Mesenteric fat pad (tissue), 1 donor: Measurements from ENCODE around the gene ALDOB. TPM values are rescaled to one million over a fixed set of nuclear protein-coding genes. Genes with fewer than 3 reads are reported as not detected.

ENCODE experiments used
- DNase-seq: peaks from one replicate; pipeline ENCODE4 v3.0.0-alpha.2; 2020; ENCODE audit warnings: low spot score
- long read RNA-seq: library from polyadenylated mRNA; unstranded; transcript quantifications from one replicate; pipeline ENCODE4 v2.0.0, GENCODE V29; 2020
- total RNA-seq: library from RNA; stranded (reverse); fragmentation: NEBNext Ultra II Directional; extraction: Animal tissue kit (Norgen Biotek cat#: 25700); gene quantifications from one replicate; pipeline ENCODE4 v1.2.1, GENCODE V29; 2021
- donor health status: DM: yes; HTN: yes; CAD: no.

The ALDOB gene
- 4.7 TPM for total RNA-seq
- long read RNA-seq, partial matches to known transcripts: 0 of 3 reads
- long read RNA-seq, other reads (novel, unspliced or antisense): 0 of 3 reads

DNA sequence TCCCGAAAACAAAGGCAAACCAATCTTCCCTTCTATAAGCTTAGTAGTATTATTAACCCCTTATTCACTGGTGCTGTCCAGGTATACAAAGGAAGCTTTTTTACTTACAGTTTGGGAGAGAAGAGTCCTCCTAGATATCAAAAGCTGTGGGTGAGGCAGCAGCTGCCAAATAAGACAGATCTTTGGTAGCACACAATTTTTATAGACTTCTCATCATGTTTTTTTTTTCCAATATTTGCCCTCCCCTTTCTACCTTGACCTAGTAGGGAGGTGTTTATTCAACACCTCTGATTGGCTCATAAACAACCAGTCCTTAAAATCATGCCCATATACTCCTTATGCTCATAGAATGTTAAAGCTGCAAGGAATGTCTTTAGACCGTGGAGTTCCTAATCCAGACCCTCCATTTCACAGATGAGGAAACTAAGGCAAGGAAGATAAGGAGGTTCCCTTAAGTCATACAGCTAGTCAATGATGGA lies at the start of gene ALDOB:
Gene ALDOB, minus strand, starts transcription at position 174 of the 479 bp plus-strand sequence. CDS start 4,887 bp downstream, outside the sequence.
- DNase-seq: no peak

DNA sequence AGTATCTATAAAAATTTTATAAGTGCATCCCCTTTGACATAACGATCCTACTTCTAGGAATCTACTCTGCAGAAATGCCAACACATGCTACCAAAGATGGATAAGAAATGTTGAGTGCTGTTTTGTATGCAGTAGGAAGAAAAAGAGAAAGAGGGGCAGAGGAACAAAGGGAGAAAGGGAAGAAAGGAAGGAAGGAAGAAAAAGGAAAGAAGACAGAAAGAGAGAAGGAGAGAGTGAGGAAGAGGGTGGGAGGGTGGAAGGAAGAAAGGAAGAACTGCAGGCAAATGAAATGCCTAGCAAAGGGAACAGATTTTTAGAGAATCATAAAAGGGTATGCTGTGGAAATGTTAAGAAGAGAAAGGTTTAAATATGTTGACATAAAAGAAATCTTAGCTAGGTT lies 48.5 kb upstream of the ALDOB start:
- no peak for DNase-seq

DNA sequence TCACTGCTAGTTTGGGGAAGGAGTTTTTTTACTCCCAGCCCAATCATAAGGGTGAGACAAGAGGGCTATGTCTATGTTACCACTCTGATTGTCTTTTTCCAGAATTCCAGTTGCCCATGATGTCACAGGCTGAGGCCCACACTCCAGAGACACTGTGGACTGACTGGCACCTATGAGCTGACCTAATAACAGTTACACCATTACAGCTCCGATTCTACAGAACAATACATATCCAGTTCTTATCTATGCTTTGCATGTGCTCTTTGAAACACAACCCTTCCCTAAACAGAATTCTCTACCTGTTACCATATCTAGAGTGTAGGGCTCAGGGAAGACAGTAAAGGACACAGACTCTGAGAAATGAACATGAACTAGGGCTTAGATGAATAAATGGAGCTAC lies 45.7 kb upstream of the ALDOB start:
- DNase-seq: no peak

DNA sequence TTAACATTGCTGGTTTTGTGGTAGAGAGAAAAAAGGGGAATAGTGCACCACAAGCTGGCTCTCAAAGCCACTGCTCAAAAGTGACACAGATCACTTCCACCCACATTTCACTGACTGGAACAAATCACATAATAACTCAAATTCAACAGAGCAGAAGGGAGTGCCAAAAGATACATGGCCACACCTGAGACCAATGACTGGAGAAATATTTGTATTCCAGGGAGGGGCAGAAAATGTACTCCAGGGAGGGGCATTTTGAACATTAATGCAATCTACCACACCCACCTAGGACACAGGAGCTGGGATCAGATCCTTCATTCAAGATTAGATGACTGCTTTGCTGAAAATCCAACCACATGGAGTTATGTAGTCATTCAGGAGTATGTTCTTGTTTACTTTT lies 44.8 kb upstream of the ALDOB start:
- no peak for DNase-seq

DNA sequence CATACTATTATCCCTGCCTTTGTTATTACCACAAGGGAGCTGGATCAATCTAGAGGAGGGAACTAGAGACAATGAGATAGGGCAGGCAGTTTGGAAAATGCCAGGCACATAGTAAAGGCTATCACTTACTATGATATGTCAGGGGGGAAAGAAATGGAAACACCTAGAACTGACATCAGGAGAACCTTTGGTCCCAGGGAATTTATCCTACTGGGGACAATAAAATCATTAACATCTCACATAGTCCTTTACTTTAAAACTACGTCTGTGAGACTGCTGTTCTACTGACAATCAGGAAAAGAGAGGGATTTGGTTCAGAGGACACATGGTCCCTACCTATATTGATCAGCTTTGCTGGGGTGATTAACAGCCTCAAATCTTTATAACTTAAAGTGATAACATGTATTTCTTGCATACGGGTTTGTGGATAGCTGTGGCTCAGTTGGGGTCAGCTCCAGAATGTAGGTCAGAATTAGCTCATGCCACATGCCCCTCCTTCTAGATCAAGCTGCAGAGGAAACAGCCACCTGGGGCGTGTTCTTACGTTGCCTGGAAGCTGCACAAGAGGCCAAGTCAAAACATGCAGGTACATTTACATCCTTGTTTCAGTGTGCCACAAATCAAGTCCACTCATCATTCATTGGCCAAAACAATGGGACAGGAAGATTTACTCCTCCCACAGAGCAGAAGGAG lies 43.9 kb upstream of the ALDOB start:
- DNase-seq: no peak

DNA sequence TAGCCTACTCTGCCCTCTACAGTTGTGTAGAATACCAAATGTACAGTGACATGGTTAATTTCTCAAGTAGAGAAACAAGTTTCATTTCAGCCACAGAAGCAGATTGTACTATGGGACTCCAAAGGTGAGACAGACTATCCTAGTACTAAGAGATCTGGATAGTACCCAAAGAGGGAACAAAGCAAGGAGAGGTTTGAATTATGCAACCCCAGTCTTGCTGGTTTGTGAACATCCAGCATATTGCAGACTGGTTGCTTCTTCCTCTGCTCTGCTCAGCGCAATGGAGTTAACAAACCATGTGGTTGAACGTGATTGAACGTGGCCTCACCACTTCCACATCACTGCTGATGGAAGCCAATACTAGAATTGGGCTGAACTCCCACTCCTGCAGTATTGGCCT lies 43.3 kb upstream of the ALDOB start:
- no peak for DNase-seq

DNA sequence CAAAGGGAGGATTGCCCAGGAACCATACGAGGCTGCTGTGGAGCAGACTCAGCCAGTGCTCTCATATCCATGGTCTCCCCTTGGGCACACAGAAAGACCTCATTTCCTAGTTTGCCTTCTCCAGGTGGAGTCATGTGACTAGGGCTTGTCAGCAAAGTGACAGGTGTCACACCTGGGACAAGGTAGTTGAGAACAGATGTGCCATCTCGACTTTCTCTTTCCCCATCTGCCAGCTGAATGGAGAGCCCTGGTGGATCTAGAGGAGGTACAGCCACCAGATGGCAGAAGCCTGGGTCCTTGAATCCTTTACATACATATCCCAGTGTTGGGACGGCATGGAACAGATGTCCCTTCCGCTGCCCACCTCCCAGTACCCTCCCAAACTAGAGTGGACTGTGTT lies 42.9 kb upstream of the ALDOB start:
- no peak for DNase-seq

DNA sequence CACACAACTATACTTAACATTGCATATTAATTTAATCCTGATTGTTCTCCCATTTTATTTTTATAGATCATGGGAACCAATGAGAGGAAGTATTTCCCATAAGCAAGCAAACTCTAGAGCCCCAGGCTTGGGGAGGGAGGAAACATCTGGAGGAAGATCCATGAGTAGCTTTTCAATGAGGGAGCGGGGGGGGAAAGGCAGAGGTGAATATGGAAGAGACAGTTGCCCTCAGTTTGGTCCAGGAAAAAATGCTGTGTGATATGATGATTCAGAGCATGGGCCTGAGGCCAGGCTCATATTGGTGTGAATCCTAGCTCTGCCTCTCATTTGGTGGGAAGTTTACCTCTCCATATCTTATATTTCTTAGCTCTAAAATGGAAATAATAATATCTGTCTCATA lies 42.2 kb upstream of the ALDOB start:
- DNase-seq: no peak

DNA sequence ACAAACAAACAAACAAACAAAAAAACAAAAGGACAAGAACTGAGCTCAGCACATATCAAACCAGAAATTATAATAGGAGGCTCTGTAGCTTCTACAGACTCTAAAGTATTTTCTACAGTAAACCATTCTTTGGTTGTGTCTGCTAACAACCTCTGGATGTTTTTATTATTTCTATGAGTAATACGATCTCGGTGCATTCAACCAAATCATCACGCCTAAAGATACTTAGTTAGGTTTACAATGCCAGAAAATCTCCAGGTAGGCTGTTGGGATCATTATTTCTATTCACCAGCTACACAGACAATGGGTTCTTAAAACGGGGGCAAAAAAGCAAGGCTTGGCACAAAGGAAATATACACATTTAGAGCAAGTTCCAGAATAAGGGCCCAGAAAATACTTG lies 41.6 kb upstream of the ALDOB start:
- no peak for DNase-seq

DNA sequence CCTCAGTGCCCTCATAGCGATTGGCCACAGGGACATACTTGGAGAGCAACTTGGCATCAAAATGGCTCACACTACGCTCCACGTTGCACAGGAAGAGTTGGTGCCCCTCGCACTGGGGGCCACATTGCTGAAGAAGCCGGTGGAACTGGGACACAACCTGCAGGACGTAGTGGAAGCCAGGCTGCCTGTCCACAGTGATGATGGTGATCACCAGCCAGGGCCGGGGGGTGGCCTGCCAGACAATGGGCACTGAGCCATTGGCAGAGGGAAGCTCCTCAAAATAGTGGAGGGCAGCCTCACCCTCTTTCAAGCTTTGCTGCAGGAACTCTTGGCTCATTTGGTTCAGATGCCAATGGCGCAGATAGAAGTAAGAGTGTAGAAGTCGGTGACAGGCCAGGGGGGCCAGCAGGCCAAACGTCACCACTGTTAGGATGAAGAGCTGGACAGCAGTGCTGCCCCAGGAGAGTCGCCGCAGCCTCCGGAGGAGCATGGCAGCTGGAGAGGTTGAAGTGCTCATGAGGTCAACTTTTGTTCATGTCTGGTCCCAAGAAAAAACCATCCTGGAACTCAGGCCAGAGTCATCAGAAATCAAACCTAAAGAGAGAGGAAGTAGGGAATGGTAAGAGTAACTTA lies 41.1 kb upstream of the ALDOB start:
- DNase-seq: no peak

DNA sequence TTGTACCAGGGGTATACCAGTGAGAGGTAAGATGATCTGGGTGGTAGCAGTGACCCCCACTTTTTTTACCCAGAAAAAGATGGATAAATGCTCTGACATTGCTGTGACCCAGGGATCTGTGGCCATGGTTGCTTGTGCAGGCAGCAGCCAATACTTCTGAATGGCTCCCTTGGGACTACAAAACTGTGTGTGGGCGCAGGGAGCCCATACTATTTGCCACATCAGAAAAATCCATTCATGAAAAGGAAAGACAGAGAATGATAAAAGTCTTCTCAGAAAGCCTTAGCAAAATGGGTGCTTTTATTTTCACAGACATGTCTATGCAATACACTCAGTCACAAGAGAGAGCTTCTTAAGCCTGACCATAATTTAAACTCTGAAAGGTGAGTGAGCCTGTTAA lies 37.3 kb upstream of the ALDOB start:
- no peak for DNase-seq

DNA sequence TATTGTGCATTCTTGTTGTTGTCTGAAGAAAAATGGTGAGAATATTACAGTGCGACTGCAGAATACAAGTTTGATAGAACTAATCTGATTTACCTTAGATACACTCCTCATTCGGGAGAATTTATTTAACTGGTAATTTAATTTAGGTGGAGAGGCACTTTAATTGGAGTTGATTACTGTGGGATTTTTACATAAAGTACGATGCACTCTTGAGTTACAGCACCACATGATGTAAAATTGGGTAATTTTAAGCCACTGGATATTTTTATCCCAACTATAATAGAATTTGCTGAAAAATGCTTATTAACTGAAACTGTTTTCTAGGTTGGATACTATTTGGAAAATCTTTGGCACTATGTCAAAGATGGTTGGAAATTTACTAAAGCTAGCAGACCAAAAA lies 35.4 kb upstream of the ALDOB start:
- DNase-seq: no peak

DNA sequence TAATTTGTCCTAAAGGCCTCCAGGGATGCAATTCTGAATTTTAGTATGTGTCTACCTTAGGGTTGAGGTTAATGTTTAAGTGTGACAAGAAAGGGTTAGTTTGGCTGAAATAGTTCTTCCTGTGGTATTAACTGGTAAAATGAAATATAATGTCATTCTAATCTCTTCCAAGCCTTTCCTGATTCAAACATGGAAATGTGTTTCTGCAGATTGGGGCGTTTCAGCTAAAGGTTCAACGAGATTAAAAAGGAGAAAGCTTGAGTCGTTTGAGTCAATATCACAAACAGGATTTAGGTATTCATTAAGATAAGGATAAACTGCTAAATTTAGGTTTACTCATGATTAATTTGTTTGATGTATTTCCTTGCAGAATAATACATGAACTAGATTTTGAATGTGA lies 34.4 kb upstream of the ALDOB start:
- DNase-seq: no peak

DNA sequence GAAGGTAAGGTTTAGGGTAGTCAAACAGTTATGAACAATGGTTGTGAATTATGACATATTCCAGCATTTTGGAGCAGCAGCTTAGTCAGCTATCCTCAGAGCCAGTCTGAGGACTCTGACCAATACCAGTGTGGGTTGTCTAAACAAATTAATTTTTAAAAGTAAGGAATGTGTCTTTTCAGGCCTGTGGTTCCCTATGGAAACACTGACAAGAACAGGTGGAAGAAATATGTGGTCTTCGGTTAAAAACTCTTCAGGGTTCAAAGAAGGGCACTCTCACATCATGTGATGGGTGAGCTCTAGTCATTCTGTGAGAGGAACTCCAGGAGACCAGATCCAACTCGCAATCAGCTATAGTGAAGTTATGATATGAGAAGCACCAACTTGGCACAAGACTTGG lies 33.5 kb upstream of the ALDOB start:
- DNase-seq: no peak

DNA sequence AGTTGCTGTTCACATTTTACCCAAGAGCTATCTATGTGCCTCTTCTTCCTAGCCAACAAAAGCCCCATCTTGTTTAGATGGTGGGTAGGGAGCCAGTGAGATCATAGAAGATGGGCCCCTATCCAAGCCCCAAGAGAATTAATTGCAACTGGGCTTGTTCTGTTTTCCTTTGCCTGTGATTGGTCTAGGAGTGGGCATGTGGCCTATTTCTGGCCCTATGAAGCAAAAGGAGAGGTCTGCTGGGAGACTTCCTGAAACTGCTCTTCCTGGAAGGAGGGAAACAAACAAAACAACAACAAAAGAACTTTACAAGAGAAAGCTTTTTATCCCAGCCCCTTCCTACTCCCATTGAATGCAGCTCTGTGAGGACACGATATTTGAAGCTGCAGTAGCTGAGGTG lies 32.5 kb upstream of the ALDOB start:
- no peak for DNase-seq

DNA sequence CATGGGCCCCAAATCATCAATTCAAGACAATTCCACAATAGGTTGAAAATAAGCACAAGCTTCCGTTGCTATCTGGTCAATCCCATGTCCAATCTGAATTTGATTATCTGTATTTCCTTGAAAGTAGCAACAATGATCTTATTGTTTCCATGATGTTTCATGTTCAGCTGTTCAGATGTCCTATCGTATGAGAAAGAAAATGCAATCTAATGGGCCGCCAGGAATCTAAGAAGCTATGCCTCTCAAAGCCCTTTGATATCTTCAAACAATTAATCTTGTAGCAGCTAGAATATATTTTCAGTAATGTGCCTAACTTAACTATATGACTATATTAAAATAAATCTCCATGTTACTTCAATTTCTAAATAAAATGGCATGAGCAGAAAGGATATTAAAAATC lies 32.1 kb upstream of the ALDOB start:
- DNase-seq: no peak

DNA sequence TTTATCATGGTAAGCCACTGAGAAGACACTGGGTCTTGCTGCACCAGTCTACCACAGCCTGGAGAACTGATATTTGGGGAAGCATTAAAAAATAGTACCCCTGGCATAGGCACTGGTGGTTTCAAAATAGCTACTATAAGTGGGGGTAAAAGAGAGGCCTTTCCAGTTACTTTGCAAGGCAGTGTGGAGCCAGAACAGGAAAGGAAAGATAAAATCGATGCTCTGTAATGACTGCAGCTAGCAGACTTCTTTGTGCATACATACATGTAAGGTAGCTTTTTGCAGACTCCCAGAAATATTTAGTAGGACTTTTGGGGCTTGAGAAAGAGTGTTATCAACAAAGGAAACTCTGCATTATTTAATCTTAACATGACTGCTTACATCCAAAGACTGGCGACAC lies 31.3 kb upstream of the ALDOB start:
- DNase-seq: no peak

DNA sequence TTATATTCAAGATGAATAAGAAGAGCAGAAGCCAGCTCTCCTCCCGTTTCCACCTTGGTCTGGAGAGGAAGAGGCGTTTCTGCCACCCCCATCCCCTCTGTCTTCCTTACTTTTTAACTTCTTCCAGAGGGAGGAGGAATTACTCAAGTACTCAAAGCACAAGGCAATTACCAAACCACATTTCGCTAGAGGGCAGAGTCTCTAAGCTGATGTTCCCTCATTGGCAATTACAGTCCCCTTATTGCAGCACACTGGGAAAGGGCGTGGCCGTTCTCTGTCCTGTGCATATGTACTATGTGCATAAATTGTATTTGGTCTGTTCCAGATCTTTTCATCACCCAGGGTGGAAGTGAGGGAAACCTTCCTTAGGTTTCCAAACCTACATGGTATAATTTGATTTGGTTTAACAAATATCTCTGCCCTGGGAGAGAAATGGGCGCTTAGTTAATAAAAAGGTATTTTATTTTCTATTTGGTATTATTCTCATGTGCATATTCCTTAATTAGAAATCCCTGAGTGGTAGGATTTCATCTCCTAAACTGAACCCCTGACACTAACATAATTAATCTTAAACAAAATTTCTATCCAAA lies 29.8 kb upstream of the ALDOB start:
- DNase-seq: no peak

DNA sequence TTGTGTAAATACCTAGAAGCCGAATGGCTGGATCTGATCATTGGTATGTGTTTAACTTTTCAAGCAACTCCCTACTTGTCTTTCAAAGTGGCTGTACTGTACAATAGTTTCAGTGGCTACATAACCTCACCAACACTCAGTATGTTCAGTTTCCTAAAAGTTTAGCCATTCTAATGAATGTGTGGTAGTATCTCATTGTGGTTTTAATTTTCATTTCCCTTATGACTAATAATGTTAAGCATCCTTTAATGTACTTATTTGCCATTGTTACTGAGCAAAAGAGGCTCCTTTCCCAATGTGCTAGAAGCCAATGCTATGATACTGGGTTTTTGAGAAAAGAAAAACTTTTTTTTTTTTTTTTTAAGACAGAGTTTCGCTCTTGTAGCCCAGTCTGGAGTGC lies 27.8 kb upstream of the ALDOB start:
- no peak for DNase-seq

DNA sequence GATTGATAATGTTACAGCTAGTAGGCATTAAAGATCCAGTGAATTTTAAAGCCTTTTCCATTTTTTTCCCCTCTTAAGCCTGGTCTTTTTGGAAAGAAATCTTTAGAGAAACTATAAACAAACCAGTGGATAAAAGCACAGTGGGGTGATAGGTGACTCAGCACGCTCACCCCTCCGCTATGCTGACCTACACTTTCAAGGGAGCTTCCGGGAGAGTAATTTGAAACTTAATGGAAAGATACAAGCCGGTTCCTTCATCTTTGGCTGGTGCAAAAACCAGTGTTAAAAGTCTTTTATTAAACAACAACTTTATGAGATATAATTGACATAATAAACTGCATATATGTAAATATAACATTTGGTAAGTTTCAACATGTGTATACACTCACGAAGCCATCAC lies 27.0 kb upstream of the ALDOB start:
- no peak for DNase-seq

DNA sequence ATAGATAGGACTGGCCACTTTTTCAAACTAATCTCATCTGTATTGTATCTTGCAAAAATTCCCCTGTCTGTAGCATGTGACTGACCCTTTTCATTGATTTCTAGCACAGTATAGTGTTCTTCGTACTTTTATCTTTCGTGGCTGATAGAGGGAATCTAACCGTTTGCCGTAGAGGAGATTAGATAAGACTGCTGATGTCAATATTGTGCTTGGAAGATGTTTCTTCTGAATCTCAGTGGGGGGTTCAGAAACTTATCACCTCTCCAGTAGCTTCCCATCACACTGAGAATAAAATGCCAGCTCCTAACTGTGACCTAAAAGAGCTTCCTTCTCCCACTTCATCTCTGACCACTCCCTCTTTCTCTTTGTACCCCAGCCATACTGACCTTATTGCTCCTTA lies 25.4 kb upstream of the ALDOB start:
- no peak for DNase-seq

DNA sequence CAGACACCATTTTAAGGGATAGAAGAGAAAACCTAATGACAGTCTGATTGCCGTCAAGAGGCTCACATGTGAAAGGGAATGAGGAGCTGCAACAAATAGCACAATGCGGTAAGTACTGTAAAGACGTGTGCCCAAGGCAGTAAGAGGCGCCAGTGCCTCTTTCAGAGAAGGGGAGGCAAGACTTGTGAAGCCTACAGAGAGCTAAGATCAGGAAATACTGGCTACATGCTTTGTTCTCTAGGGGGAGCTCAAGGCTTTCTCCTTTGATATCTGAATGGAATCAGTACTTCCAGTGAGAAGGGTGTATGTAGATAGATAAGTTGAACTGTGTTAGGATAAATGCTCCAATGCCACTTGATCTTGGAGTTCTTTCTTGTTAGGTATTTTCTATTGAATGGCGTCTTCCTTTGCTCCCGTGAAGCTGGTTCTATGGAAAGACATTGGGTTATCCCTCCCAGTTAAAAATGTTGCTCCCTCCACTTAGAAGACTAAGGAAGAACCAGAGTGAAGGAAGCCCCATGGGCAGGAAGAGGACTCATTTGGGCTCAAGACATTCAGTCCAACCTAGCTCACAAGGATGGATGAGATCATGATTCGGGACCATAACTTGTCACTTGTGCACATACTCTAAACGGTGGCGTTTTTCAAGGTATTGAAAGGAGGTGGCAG lies 23.5 kb upstream of the ALDOB start:
- no peak for DNase-seq
